Fibroblast of pulmonary artery (primary cell): Measurements from ENCODE around the gene CACNA1F.

Experiments used
- DNase-seq: peaks from one replicate; pipeline ENCODE4 v3.0.0-alpha.2; 2010; ENCODE audit warnings: low read depth
- H3K4me3 ChIP-seq: replicated peaks from 2 replicates; pipeline ENCODE4 v1.5.1; 2011; ENCODE audit warnings: low read depth, mild to moderate bottlenecking, control low read depth, low read length, moderate library complexity
- CTCF ChIP-seq: IDR thresholded peaks from 2 replicates; pipeline ENCODE4 v1.5.1; 2011; ENCODE audit warnings: mild to moderate bottlenecking, control low read depth, low read length, inconsistent platforms; ENCODE audit errors: missing control alignments

The CACNA1F gene

GRCh38 chrX:49210406-49210805 lies 22.7 kb downstream of the CACNA1F start:
- no peak for DNase-seq
- TF ChIP-seq CTCF, result no peak
- no peak overlapping the region for H3K4me3 ChIP-seq

GRCh38 chrX:49209434-49210251 lies 23.5 kb downstream of the CACNA1F start:
- H3K4me3 ChIP-seq, result no peak overlapping the region
- no peak for TF ChIP-seq CTCF
- no peak for DNase-seq

- no peak overlapping the region for H3K4me3 ChIP-seq
- no peak for DNase-seq
- no peak for TF ChIP-seq CTCF
Measured at GRCh38 chrX:49208399-49208798, 24.7 kb downstream of the CACNA1F start.

- no peak overlapping the region for H3K4me3 ChIP-seq
- TF ChIP-seq CTCF, result no peak
- DNase-seq, result no peak
Measured at GRCh38 chrX:49206543-49206942, 26.6 kb downstream of the CACNA1F start.

- DNase-seq, result no peak
- H3K4me3 ChIP-seq, result no peak overlapping the region
- no peak for TF ChIP-seq CTCF
Measured at GRCh38 chrX:49205443-49205842, 27.7 kb downstream of the CACNA1F start.

- DNase-seq, result no peak
- H3K4me3 ChIP-seq, result no peak overlapping the region
- TF ChIP-seq CTCF, result no peak
Measured at GRCh38 chrX:49204709-49205108, 28.4 kb downstream of the CACNA1F start.

GRCh38 chrX:49204017-49204416 lies 29.1 kb downstream of the CACNA1F start:
- no peak overlapping the region for H3K4me3 ChIP-seq
- no peak for DNase-seq
- no peak for TF ChIP-seq CTCF
